Dedifferentiated amniotic fluid mesenchymal stem cell (primary cell): ENCODE data around the gene PPM1K.
A peak's percentile ranks its signal among the peaks of the same experiment; 100 is the strongest.
"Not testable (repeated sequence)": the region's sequence is repeated elsewhere in the genome, so short reads cannot be mapped to it uniquely, and the experiment has no call there.

Experiments used
- DNase-seq: peaks from one replicate; pipeline ENCODE4 v3.0.0-alpha.2; 2016; ENCODE audit errors: extremely low spot score

The PPM1K gene

DNA sequence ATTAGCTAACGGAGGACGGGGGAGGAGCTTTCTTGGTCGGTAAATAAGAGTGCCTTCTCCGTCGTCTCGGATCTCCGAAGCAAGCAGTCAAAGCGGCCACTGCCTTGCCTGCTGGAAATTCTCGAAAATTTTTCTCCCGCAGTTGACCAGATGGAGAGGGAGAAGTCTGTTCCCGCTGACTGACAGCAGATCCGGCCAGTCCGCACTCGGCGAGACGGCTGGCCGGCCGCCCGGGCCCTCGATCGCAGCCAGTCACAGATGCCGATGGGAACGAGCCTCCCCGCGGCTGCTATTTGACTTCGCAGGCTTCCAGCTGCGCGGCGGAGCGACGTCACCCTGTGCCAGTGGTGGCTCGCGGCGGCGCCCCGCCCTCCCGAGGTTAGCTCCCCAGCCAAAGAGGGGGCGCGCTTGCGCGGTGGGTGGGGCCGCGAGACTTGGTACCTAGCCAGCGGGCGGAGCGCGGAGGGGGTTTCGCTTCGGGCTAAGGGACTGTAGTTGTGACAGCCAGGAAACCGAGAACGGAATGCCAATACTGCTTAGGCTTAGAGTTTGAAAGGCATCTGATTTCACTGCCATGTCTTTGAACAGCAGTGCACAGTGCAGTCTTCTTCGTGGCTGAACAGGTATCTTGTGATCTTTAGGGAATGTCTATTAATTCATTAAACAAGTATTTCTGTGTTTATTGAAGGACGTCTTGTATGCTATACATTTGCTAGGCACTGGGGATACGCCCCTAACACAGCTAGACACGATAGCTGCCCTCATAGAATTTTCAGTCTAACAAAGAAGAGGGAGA is at the start of gene PPM1K:
Gene PPM1K, minus strand, starts transcription at position 123 of the 796 bp plus-strand sequence. CDS start 5,978 bp downstream, outside the sequence.
- peak; percentile 98 for DNase-seq

DNA sequence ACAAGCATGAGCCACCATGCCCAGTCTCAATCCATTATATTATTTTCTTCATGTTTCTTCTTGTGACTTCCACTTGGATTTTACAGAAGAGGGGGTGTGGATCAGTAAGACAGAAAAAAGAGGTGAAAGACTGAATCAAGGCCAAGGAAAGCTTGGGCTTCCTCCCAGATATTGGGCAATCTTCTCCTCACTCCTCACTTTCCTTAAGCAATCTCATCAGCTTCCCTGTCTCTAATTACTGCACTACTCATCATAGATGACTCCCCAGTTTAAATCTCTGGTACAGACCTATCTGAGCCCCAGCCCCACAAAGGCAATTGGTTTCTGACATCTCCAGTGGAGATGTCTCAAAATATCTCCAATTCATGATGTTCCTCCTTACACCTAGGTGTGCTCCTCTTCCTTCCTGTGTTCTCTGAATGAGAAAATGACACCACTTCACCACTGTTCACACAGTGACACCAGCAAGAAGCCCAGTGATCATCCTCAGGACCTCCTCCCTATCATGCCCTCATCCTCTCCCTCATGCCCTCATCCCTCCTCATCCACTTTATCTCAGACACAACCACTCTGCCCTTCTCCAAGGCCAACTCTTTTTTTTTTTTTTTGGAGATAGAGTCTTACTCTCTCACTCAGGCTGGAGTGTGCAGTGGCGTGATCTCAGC is 49.5 kb upstream of the PPM1K start:
- DNase-seq, result no peak

DNA sequence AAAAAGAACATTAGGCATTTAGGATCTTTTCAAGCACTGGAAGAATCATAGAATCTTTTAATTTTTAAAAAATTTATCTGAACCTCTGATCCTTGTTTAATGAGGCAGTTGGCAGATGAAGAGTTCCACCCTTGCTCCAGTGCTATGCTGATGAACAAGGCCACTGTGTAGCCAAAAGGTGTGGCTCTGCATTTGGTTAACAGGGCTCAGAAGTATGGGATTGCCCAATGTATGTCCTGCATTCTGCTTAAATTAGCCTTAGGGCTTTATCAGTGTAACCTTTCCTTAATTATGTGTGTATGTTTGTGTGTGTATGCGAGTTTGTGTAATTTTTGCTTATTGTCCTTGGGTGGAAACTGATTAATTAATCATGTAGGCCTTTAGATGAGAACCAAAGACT is 43.3 kb upstream of the PPM1K start:
- DNase-seq, result no peak

DNA sequence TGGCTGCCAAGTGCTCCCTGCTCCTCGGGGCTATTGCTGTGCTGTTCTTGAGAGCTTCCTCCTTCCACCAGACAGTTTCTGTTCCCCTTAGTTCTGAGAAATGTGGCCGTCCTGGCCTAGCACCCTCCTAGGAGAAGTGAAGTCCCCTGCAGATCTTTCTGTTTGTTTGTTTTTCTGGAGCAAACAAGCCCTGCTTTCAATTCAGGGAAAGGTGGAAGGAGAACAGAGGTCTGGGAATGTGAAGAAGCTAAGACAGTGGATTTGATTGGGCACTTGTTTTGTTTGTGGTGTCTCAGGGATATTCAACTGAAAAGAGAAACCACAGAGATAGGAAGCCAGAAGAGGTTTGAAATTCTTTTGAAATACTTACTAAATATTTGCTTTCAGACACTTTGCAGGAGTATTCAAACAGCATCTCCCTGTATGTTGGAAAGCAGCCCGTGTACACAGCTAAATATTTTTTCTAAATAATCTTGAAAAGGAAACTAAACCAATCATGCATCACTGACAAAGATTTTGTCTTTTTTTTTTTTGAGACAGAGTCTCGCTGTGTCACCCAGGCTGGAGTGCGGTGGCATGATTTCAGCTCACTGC is 36.5 kb upstream of the PPM1K start:
- DNase-seq, result no peak

DNA sequence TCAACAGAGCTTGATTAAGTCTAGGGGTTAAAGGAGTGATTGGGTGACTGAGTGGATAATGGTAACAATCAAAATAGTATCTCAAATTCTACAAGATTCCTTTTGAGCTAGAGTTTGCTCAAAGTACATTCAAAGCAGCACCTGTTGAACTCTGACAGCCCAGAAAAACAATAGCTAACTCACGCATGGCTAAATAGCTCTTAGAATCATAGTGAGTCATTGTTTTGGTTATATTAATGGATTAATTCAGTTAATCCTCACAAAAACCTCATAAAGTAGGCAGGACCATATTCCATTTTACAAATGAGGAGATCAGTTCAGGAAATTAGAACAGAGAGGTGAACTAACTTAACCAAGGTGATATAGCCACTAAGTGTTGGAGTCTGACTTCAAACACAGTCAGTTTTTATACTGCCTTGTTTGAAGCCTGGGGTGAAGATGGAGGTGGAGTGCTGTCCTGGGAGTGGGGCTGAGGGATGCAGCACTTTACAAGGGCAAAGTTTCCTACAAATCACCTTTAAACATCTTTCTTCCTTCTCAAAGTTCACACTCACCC is 35.9 kb upstream of the PPM1K start:
- no peak for DNase-seq

DNA sequence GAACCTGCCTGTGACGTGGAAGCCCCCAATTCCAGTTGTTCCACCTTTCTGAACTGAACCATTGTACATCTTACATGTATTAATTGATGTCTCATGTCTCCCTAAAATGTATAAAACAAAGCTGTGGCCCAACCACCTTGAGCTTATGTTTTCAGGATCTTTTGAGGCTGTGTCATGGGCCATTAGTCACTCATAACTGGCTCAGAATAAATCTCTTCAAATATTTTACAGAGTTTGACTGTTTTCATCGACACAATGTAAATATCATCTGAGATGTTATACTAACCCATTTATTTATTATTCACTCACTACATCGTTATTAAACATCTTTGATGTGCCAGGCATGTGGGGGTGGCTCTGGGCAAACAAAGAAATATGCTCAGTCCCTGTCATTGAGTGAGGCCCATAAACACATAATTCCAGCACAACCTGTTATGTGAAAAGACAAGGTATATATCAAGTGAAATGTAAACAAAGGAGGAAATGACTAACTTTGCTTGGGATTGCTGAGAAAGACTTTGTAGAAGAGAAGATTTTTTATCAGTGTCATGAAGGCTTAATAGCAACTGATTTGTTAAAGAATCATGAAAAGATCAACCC is 34.5 kb upstream of the PPM1K start:
- no peak for DNase-seq

DNA sequence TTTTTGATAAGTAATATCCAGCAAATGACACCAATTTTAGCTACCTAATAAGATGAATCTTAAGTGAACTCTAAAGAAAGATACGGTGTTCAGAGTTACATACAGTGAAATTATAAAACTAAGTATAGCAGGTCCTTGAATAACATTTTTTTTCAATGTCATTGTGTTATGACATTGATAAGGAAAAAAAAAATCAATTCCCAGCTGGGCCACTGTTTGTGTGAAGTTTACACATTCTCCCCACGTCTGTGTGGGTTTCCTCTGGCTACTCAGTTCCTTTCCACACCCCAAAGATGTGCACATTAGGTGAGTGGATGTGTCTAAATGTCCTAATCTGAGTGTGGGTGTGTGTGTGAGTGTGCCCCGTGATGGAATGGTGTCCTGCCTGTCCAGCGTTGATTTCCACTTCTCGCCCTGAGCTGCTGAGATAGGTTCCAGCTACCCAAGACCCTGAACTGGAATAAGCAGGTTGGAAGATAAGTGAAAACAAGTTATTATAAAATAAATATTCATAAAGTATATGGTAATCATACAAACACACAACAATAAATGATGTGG is 31.2 kb upstream of the PPM1K start:
- DNase-seq, result no peak

DNA sequence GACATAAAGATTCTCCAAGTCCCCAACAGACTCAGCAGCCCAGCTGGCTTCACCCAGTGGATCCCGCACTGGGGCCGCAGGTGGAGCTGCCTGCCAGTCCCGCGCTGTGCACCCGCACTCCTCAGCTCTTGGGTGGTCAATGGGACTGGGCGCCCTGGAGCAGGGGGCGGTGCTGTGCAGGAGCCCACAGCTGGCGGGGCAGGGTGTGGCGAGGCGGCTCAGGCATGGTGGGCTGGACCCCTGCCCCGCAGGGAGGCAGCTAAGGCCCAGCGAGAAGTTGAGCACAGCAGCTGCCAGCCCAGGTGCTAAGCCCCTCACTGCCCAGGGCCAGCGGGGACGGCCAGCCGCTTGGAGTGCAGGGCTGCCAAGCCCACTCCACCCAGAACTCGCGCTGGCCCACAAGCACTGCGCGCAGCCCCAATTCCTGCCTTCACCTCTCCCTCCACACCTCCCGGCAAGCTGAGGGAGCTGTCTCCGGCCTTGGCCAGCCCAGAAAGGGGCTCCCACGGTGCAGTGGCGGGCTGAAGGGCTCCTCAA is 28.8 kb upstream of the PPM1K start:
- not testable (repeated sequence) for DNase-seq

DNA sequence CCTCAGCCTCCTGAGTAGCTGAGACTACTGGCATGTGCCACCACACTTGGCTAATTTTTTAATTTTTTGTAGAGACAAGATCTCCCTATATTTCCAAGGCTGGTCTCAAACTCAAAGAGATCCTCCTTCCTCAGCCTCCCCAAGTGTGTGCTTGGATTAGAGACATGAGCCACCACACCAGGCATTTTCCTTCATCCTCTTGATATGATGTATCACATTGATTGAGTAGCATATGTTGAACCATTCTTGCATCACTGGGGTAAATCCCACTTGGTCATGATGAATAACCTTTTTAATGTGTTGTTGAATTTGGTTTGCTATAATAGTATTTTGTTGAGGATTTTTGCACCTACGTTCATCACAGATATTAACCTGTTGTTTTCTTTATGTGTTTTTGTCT is 24.2 kb upstream of the PPM1K start:
- no peak for DNase-seq

DNA sequence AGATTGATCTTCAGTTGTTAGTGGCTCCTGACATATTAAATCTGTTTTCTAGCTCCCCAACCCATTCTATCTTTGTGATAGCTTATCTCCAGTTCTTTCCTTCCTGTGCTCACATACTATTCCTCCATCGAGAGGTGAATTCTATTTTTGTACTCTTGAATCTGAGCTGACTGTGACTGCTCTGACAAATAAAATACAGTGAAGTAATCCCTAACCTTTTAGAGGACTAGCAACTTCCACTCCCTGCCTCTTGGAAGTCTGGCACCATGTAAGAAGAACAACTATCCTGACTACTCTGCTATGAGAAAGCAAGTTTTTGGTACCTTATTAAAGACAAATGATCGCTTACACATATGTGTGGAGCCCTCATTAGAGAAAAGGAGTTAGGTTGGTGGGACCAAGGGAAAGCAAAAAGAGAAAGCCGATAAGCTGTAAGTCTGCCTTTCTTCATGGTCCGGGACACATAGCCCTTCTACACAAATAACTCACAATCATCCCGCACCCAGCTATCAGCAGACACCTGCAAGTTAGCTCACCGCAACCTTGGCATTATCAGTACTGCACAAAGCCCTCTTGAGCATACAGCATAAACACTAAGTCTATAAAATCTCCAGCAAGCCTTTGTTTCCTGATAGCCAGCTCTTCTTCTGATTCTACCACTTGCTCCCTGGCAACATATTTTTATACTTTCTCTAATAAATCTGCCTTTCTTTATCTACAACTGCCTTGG is 13.5 kb upstream of the PPM1K start:
- DNase-seq, result no peak

DNA sequence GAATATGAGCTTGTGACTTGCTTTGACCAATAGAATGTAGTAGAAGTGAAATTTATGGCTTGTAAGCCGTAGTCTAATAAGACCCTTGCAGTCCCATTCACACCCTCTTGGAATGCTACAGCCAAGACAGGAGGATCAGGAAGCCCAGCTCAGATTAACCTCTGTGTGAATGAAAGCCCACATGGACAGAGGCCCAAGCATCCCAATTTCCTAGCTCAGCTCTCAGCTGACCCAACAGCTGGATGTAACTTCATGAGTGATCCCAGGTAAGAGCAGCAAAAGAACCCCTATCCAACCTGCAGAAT is 12.8 kb upstream of the PPM1K start:
- DNase-seq, result no peak

DNA sequence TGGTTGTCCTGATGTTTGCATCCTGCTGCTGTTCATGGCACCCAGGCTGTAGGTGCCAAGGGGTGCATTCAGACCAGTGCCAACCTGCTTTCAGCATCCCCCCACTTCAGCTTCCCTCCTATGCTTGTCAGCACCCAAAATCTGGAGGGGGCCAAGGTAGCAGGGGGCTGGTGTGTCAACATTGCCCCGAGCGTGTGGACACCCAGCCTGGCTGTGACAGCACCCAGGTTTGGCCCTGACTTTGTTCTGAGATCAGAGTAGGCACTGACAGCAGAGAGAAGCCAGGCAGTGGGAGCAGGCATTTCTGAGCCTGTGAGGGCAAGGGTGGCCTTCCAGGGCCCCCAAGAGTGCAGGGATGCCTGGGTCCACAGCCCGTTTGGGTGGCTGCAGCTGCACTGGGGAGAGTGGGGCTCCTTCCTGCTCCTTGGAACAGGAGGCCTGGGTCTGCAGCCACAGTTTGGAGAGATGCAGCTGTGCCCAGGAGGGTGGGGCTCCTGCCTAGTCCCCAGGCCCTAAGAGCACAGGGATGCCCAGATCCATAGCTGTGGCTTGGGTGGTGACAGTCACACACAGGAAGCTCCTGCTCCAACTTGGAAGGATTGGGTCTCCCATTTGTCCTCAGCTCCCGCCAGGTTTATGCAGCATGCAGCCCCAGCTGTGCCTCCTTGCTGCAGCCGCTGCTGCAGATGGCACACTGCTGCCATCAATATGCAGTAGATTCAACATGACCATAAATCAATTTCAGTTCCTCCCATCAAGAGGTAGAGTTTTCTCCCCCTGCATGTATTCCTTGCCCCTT is 12.3 kb upstream of the PPM1K start:
- no peak for DNase-seq

DNA sequence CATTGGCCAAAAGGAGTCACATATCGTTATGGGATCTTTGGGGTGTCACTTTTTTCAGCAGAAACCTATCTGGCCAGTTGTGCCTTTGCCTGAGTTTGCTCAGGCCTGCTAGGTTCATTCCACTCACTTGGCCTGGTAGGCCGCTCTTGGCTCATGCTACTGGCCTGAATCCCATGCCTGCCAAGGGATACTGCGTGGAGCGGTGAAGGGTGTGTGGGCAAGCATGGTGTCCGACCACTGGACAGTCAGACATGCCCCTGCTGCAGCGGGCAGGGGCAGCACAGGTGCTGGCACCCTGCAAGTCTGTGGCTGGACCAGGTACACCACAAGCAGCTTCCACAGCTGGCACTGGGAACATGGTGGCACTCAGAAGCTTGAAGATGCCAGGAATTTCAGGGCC is 11.3 kb upstream of the PPM1K start:
- DNase-seq, result no peak

DNA sequence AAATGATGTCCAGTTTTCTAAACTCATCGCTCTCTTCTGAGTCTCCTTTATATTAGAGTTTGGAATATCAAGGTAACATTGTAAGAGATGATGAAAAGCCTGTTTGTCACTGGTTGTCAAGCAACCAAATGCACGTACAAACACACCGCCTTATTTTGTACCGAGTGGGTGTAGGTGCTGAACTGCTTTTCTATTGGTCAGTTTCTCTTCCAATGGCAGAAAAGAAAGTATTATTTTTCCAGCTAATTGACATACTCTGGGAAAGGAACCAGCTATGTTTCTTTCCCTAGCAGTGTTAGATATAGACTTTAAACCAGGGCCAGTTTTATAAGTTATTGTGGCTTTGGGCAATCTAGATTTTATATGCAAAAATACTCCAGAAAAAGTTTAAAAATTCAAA is 6.6 kb upstream of the PPM1K start:
- DNase-seq, result peak; percentile 28

DNA sequence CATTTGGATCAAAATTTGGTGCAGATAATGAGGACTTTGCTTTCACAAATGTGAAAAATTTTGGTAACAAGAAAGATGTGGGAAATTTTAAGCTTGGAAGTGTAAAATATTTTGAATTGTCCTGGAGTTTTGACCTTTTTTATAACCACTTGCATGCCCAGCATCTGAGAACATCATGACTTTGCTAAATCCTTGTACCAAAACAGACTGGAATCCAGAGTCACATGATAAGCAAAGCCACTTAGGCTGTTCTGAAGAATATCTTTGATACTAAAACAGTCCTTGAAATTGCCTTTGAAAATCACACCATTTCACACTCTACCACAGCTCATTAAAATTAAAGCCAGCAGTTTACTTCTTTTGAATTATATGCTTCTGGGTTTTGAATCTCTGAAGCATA is 2.5 kb upstream of the PPM1K start:
- DNase-seq, result peak; percentile 22

DNA sequence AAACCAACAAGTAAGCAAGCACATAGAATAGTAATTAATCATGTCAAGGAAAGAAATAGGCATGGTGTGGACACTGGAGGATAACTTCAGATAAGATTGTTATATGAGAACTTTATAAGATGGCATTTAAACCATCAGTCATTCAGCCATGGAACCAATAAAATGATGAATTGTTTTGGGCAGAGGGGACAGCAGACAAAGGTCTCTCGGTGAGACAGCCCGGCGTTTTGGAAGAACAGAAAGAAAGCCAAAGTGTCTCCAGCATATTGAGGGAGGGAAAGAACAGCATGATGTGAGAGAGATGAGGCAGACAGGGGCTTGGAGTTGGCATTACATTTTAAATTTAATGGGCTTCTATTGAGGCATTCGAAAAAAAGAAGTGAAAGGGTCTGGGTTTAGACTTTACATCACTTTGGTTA is 883 bp upstream of the PPM1K start:
- no peak for DNase-seq

DNA sequence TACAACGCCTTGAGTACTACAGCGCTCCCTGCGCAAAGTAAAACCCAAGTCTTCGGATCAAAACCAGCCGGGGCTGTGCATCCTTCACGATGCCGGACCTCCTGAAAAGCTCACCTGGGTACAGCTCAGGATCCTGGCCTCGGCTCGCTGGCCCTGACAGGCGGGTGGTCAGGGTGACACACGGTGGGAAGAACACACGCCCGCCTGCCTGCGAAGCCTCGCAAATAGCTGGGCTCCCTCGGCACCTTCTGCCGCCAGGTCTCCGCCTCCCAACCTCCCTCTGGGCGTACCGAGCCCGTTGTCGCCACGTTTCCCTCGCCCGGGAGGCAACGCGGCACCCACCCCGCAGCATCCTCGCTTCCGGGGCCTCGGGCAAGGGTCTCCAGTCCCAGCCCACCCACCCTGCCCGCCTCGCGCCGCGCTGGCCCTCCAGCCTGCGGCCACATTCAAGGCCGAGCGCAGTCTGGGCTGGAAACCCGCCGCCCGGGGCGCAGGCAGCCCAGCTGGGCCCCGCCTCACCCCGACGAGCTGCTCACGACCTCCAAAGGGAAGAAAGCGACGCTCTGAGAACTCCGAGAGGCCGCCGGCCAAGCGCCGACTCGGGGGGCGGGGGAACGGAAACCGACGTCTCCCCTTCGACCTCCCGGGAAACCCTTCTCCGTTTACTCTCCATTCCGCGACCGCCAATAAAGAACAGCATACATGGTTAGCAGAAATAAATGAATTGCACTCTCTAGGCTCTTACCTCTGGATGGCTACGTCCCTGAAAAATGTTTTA is 511 bp downstream of the PPM1K start:
- DNase-seq, result peak; percentile 44

DNA sequence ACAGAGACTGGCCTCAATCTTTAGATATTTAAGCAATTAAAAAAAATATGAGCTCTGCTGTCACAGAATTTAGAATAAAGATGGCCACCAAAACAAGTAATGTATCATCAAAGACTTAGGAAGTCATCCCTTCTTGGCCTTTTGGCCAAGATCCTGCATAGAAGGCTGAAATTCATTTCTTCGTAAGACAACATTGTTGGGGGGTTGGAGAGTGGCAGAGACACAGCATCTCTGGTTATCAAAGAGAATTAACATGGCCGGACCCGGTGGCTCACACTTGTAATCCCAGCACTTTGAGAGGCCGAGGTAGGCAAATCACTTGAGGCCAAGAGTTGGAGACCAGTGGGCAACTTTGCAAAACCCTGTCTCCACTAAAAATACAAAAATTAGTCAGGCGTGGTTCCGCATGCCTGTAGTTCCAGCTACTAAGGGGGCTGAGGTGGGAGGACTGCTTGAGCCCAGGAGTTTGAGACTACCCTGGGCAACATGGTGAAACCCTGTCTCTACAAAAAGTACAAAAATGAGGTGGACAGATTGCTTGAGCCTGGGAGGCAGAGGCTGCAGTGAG is 4.0 kb downstream of the PPM1K start:
- DNase-seq, result no peak

DNA sequence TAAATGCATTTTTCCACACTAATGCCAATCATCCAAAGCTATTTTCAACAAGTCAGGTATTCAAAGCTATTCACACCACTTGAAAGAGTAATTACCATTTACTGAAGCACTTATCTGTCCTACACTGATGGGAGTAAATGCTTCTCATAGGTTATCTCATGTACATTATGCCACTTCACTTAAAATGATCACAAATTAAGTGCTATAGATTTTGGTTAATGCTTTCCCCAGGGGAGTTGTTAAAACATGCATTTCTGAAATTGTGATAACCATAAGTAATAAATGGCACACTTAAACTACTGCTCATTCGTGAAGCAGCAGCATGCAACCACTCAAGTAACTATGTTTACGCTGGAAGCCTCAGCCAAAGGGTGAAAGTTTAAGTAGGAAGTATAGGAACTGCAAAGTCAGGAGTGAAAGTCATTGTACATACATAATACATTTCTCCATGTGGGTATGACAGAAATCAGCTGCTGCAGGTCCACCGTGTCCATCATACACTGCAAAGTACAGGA is 6.6 kb downstream of the PPM1K start:
- DNase-seq, result no peak
